Astrocyte (in vitro differentiated cells and primary cell): Measurements from ENCODE around the gene FBXO34.

Experiments
- CTCF ChIP-seq: IDR thresholded peaks from 2 replicates; pipeline ENCODE4 v1.5.1; 2011; ENCODE audit warnings: low read depth, mild to moderate bottlenecking, inconsistent platforms, low read length, moderate library complexity; ENCODE audit not compliant: insufficient read depth
- EZH2 ChIP-seq: IDR thresholded peaks from 2 replicates; pipeline ENCODE4 v1.6.1; 2012; ENCODE audit warnings: mild to moderate bottlenecking, low read length, inconsistent platforms; ENCODE audit not compliant: insufficient read depth

GRCh38 chr14:55329999-55330710 is 58.9 kb downstream of the FBXO34 start:
- TF ChIP-seq CTCF (no peak), EZH2 (no peak)
